ENCODE data around the gene LRRC25.

GRCh38 chr19:18415178-18415867 is 17.9 kb upstream of the LRRC25 start:
- TF ChIP-seq CTCF (conservative IDR thresholded peaks at IDR 0.05; ENCODE audit: low read depth, low read length) = no peak
- no peak; the same call in 1 of the 2 replicates for TF ChIP-seq POLR2A (IDR thresholded peaks at IDR 0.05; ENCODE audit: low read depth, low read length)
- TF ChIP-seq SMC3 (IDR thresholded peaks at IDR 0.05; ENCODE audit: low read depth, low read length) = no peak
